DND-41 (cell line): Measurements from ENCODE around the gene PRAME.

Experiments used
- ATAC-seq: fragments of 200-7000 bp; cut with Tn5 transposase; 3 replicates; pipeline ENCODE4 v1.9.1; 2021; ENCODE audit warnings: low read depth; ENCODE audit not compliant: insufficient read depth
- DNase-seq: peaks from one replicate; pipeline ENCODE4 v3.0.0-alpha.2; 2020
- H2AFZ ChIP-seq: 2 replicates; pipeline ENCODE4 v1.6.0; 2012; ENCODE audit warnings: low read depth, low read length
- H3K27ac ChIP-seq: 2 replicates; pipeline ENCODE4 v1.5.1; 2012; ENCODE audit warnings: low read length, inconsistent platforms
- H3K27me3 ChIP-seq: fragments of 200-600 bp; sonication (generic); 2 replicates; pipeline ENCODE4 v1.6.0; 2012; ENCODE audit warnings: low read length, mild to moderate bottlenecking, inconsistent platforms; ENCODE audit not compliant: insufficient read depth, poor library complexity
- H3K36me3 ChIP-seq: 2 replicates; pipeline ENCODE4 v1.5.1; 2012; ENCODE audit warnings: low read length, inconsistent platforms; ENCODE audit not compliant: insufficient read depth
- H3K4me1 ChIP-seq: 2 replicates; pipeline ENCODE4 v1.5.1; 2012; ENCODE audit warnings: mild to moderate bottlenecking, low read length; ENCODE audit not compliant: insufficient read depth
- H3K4me2 ChIP-seq: 2 replicates; pipeline ENCODE4 v1.6.0; 2012; ENCODE audit warnings: mild to moderate bottlenecking, moderate library complexity, low read length, inconsistent platforms; ENCODE audit not compliant: insufficient read depth
- H3K4me3 ChIP-seq, 2 experiments: fragments of 200-600 bp in 1 of 2; shearing (Covaris generic) in 1 of 2; 2 replicates each; pipeline ENCODE4 v1.5.1; 2012 to 2016; ENCODE audit warnings: inconsistent platforms in 2 of 2, low read length in 2 of 2, mild to moderate bottlenecking in 2 of 2, low read depth in 1 of 2, moderate library complexity in 1 of 2
- H3K79me2 ChIP-seq: 2 replicates; pipeline ENCODE4 v1.6.0; 2012; ENCODE audit warnings: low read length, inconsistent platforms; ENCODE audit not compliant: insufficient read depth
- H3K9ac ChIP-seq: 2 replicates; pipeline ENCODE4 v1.6.0; 2012; ENCODE audit warnings: low read depth, mild to moderate bottlenecking, inconsistent platforms, low read length, moderate library complexity
- H3K9me3 ChIP-seq: 2 replicates; pipeline ENCODE4 v1.5.1; 2012; ENCODE audit warnings: low read length, moderate library complexity, mild to moderate bottlenecking, inconsistent platforms; ENCODE audit not compliant: insufficient read depth, severe bottlenecking
- H4K20me1 ChIP-seq: 2 replicates; pipeline ENCODE4 v1.6.0; 2012; ENCODE audit warnings: low read length; ENCODE audit not compliant: insufficient read depth
- CTCF ChIP-seq: IDR thresholded peaks from 2 replicates; pipeline ENCODE4 v1.5.1; 2012; ENCODE audit warnings: borderline replicate concordance, low read length, moderate library complexity, mild to moderate bottlenecking; ENCODE audit not compliant: poor library complexity, severe bottlenecking; ENCODE audit errors: extremely low read depth
- EZH2 ChIP-seq: IDR thresholded peaks from 3 replicates; pipeline ENCODE4 v1.6.1; 2012; ENCODE audit warnings: borderline replicate concordance, low read depth, mild to moderate bottlenecking, moderate library complexity, low read length, inconsistent platforms; ENCODE audit not compliant: severe bottlenecking

The PRAME gene

GRCh38 chr22:22554587-22555284 is 4.3 kb downstream of the PRAME start:
- H3K4me2 ChIP-seq: no peak overlapping the region
- H3K27ac ChIP-seq: no peak overlapping the region
- H3K36me3 ChIP-seq: no peaks in the 10 kb centered on the region
- H4K20me1 ChIP-seq: no peaks in the 10 kb centered on the region
- TF ChIP-seq CTCF: no peak
- no peak for TF ChIP-seq EZH2
- H3K9ac ChIP-seq: no peak overlapping the region
- no peak for ATAC-seq
- no peak overlapping the region for H3K4me3 ChIP-seq
- peaks cover 3% of the 10 kb centered on the region for H3K27me3 ChIP-seq
- DNase-seq: no peak
- no peaks in the 10 kb centered on the region for H3K79me2 ChIP-seq
- H2AFZ ChIP-seq: no peak overlapping the region
- no peaks in the 10 kb centered on the region for H3K9me3 ChIP-seq
- H3K4me1 ChIP-seq: peaks cover 10% of the 10 kb centered on the region; the same call in 1 of the 2 replicates

GRCh38 chr22:22553735-22554586 is 5.1 kb downstream of the PRAME start:
- Histone ChIP-seq H3K36me3 (no peaks in the 10 kb centered on the region), H3K27me3 (peaks cover 3% of the 10 kb centered on the region), H4K20me1 (no peaks in the 10 kb centered on the region), H2AFZ (no peak overlapping the region), H3K4me2 (no peak overlapping the region), H3K4me3 (no peak overlapping the region), H3K79me2 (no peaks in the 10 kb centered on the region), H3K9me3 (no peaks in the 10 kb centered on the region), H3K27ac (no peak overlapping the region), H3K9ac (no peak overlapping the region), H3K4me1 (peaks cover 2% of the 10 kb centered on the region; the same call in 1 of the 2 replicates)
- ATAC-seq: no peak
- no peak for TF ChIP-seq EZH2
- TF ChIP-seq CTCF: no peak
- no peak for DNase-seq

- H3K4me3 ChIP-seq: no peak overlapping the region
- TF ChIP-seq CTCF (no peak), EZH2 (no peak)
- no peak overlapping the region for H3K4me2 ChIP-seq
- no peaks in the 10 kb centered on the region for H3K79me2 ChIP-seq
- no peak overlapping the region for H2AFZ ChIP-seq
- DNase-seq (no peak), ATAC-seq (no peak)
- no peaks in the 10 kb centered on the region for H3K9me3 ChIP-seq
- no peak overlapping the region for H3K27ac ChIP-seq
- no peak overlapping the region for H3K9ac ChIP-seq
- no peaks in the 10 kb centered on the region for H3K36me3 ChIP-seq
- no peaks in the 10 kb centered on the region for H3K4me1 ChIP-seq
- no peaks in the 10 kb centered on the region for H4K20me1 ChIP-seq
- H3K27me3 ChIP-seq: peaks cover 6% of the 10 kb centered on the region
Measured at GRCh38 chr22:22553141-22553540, 5.9 kb downstream of the PRAME start.
